PC-3 (cell line): ENCODE results near the gene INCA1. TPM values are rescaled to one million over a fixed set of nuclear protein-coding genes. Genes with fewer than 3 reads are reported as not detected.

Experiments
- ATAC-seq: fragments of 200-7000 bp; cut with Tn5 transposase; 2 replicates; pipeline ENCODE4 v1.9.1; 2020; ENCODE audit warnings: mild to moderate bottlenecking, moderate library complexity
- BruUV-seq: library from RNA; stranded (reverse); fragments of 400-500 nt; replicated peaks from 2 replicates; lab custom pipeline; 2021; lab: Mats Ljungman, UMichigan
- CTCF ChIA-PET: fragments of 300-600 bp; sonication (Branson Sonifier 250); formaldehyde crosslinking; loops from one replicate; lab custom pipeline; 2022; ENCODE audit warnings: antibody characterized with exemption; lab: Charles Lee
- POLR2A ChIA-PET: fragments of 300-600 bp; sonication (Branson Sonifier 250); formaldehyde crosslinking; loops from one replicate; lab custom pipeline; 2022; ENCODE audit warnings: antibody characterized with exemption; ENCODE audit not compliant: unreplicated experiment; lab: Charles Lee
- DNase-seq: peaks from one replicate; pipeline ENCODE4 v3.0.0-alpha.2; 2015
- H2AFZ ChIP-seq: fragments of 300-600 bp; sonication (generic); 2 replicates; pipeline ENCODE4 v1.6.0; 2016; ENCODE audit warnings: antibody characterized with exemption, low read length
- H3F3A ChIP-seq: fragments of 300-600 bp; sonication (generic); one replicate; pipeline ENCODE4 v1.6.0; 2017; ENCODE audit warnings: antibody characterized with exemption, low read length, control low read depth, mild to moderate bottlenecking; ENCODE audit not compliant: unreplicated experiment
- H3K27ac ChIP-seq: fragments of 300-600 bp; sonication (generic); 2 replicates; pipeline ENCODE4 v1.5.1; 2016; ENCODE audit warnings: mild to moderate bottlenecking, low read length
- H3K27me3 ChIP-seq: fragments of 300-600 bp; sonication (generic); 2 replicates; pipeline ENCODE4 v1.6.1; 2016; ENCODE audit warnings: low read length, mixed read lengths
- H3K36me3 ChIP-seq: fragments of 300-600 bp; sonication (generic); 2 replicates; pipeline ENCODE4 v1.6.1; 2016; ENCODE audit warnings: low read depth, mixed run types, low read length, mixed read lengths
- H3K4me1 ChIP-seq: fragments of 300-600 bp; sonication (generic); 2 replicates; pipeline ENCODE4 v1.5.1; 2016; ENCODE audit warnings: low read length; ENCODE audit not compliant: insufficient read depth
- H3K4me2 ChIP-seq: fragments of 300-600 bp; sonication (generic); 2 replicates; pipeline ENCODE4 v1.6.0; 2016; ENCODE audit warnings: low read length
- H3K4me3 ChIP-seq: fragments of 300-600 bp; sonication (generic); 2 replicates; pipeline ENCODE4 v1.5.1; 2016; ENCODE audit warnings: mild to moderate bottlenecking, low read length, mixed read lengths
- H3K79me2 ChIP-seq: fragments of 300-600 bp; sonication (generic); 2 replicates; pipeline ENCODE4 v1.6.1; 2017; ENCODE audit warnings: low read length, mixed read lengths
- H3K9ac ChIP-seq: fragments of 300-600 bp; sonication (generic); 2 replicates; pipeline ENCODE4 v1.6.0; 2016; ENCODE audit warnings: mild to moderate bottlenecking, low read length
- H3K9me2 ChIP-seq: fragments of 300-600 bp; sonication (generic); replicated peaks from 2 replicates; pipeline ENCODE4 v1.6.1; 2016; ENCODE audit warnings: mixed run types, low read length, mixed read lengths
- H3K9me3 ChIP-seq: fragments of 300-600 bp; sonication (generic); 2 replicates; pipeline ENCODE4 v1.6.1; 2016; ENCODE audit warnings: low read length, mixed read lengths
- H4K20me1 ChIP-seq: fragments of 300-600 bp; sonication (generic); 2 replicates; pipeline ENCODE4 v1.6.1; 2016; ENCODE audit warnings: low read length, mixed read lengths
- CTCF ChIP-seq: fragments of 300-600 bp; sonication (generic); conservative IDR thresholded peaks from 2 replicates; pipeline ENCODE4 v1.5.1; 2017; ENCODE audit warnings: antibody characterized with exemption, low read depth, mild to moderate bottlenecking, low read length
- EZH2 ChIP-seq: fragments of 300-600 bp; sonication (generic); IDR thresholded peaks from one replicate; pipeline ENCODE4 v1.6.1; 2017; ENCODE audit warnings: antibody characterized with exemption, mild to moderate bottlenecking, low read length; ENCODE audit not compliant: unreplicated experiment
- EZH2phosphoT487 ChIP-seq: fragments of 300-600 bp; sonication (generic); IDR thresholded peaks from 2 replicates; pipeline ENCODE4 v1.6.1; 2018; ENCODE audit warnings: mild to moderate bottlenecking, antibody characterized with exemption, low read length, borderline replicate concordance
- intact Hi-C: fragments of 100-400 bp; cut with micrococcal nuclease; formaldehyde crosslinking; loops from 2 replicates; pipeline ENCODE4 v1.9.0; 2023
- total RNA-seq: library from RNA; depleted of rRNA; stranded (reverse); fragments of >200 nt; gene quantifications from 2 replicates; pipeline ENCODE4 v1.2.3, GENCODE V29; 2014

INCA1 gene
- total RNA-seq, 1 experiment from 2014 or later = not detected

- ATAC-seq (no peak), DNase-seq (no peak)
- BruUV-seq = no TSS peak
- Histone ChIP-seq H3K9ac (no peak overlapping the region), H3K27ac (no peak overlapping the region), H3K36me3 (no peaks in the 10 kb centered on the region; the same call in 1 of the 2 replicates), H3K4me3 (no peak overlapping the region), H3K4me1 (peaks cover 14% of the 10 kb centered on the region), H3K27me3 (no peaks in the 10 kb centered on the region), H3K79me2 (peaks cover 8% of the 10 kb centered on the region; the same call in 1 of the 2 replicates), H2AFZ (no peak overlapping the region), H4K20me1 (no peaks in the 10 kb centered on the region), H3K9me2 (no peaks in the 10 kb centered on the region), H3K9me3 (no peaks in the 10 kb centered on the region), H3F3A (no peaks in the 10 kb centered on the region), H3K4me2 (no peak overlapping the region)
- POLR2A ChIA-PET = no interaction called here
- CTCF ChIA-PET = no interaction called here
- intact Hi-C loops = no loop called here
- TF ChIP-seq CTCF (no peak), EZH2 (no peak), EZH2phosphoT487 (no peak)
Observed at GRCh38 chr17:4971826-4972225, 25.5 kb downstream of the INCA1 start.

GRCh38 chr17:4970273-4970672, 27.0 kb downstream of the INCA1 start:
- intact Hi-C loops = no loop called here
- BruUV-seq = no TSS peak
- H4K20me1 ChIP-seq = no peaks in the 10 kb centered on the region
- no peak overlapping the region for H3K27ac ChIP-seq
- no peaks in the 10 kb centered on the region for H3K9me2 ChIP-seq
- DNase-seq (no peak), ATAC-seq (no peak)
- no peak overlapping the region for H3K4me2 ChIP-seq
- H3K36me3 ChIP-seq = no peaks in the 10 kb centered on the region; the same call in 1 of the 2 replicates
- H3K4me1 ChIP-seq = peaks cover 23% of the 10 kb centered on the region
- H3K79me2 ChIP-seq = peaks cover 12% of the 10 kb centered on the region; the same call in 1 of the 2 replicates
- H3K27me3 ChIP-seq = no peaks in the 10 kb centered on the region
- H3K9ac ChIP-seq = no peak overlapping the region
- H3K4me3 ChIP-seq = no peak overlapping the region
- TF ChIP-seq EZH2 (no peak), EZH2phosphoT487 (no peak), CTCF (no peak)
- H3K9me3 ChIP-seq = no peaks in the 10 kb centered on the region
- CTCF ChIA-PET = no interaction called here
- H2AFZ ChIP-seq = no peak overlapping the region
- H3F3A ChIP-seq = no peaks in the 10 kb centered on the region
- POLR2A ChIA-PET = no interaction called here

GRCh38 chr17:4969551-4970173, 27.7 kb downstream of the INCA1 start:
- ChIA-PET POLR2A (interaction anchor here (0.5 kb wide), 1 partner anchor 20 kb away, joined by 4 read pairs; no protein-coding TSS in a partner anchor), CTCF (no interaction called here)
- ATAC-seq (no peak), DNase-seq (no peak)
- peaks cover 12% of the 10 kb centered on the region; the same call in 1 of the 2 replicates for H3K79me2 ChIP-seq
- H3F3A ChIP-seq = no peaks in the 10 kb centered on the region
- no peak overlapping the region for H2AFZ ChIP-seq
- H3K36me3 ChIP-seq = no peaks in the 10 kb centered on the region; the same call in 1 of the 2 replicates
- no peaks in the 10 kb centered on the region for H3K9me2 ChIP-seq
- H3K27ac ChIP-seq = no peak overlapping the region
- H3K4me1 ChIP-seq = peaks cover 23% of the 10 kb centered on the region
- no peaks in the 10 kb centered on the region for H3K27me3 ChIP-seq
- BruUV-seq = no TSS peak
- intact Hi-C loops = no loop called here
- H3K4me2 ChIP-seq = no peak overlapping the region
- no peaks in the 10 kb centered on the region for H3K9me3 ChIP-seq
- H3K4me3 ChIP-seq = no peak overlapping the region
- no peak overlapping the region for H3K9ac ChIP-seq
- no peaks in the 10 kb centered on the region for H4K20me1 ChIP-seq
- TF ChIP-seq CTCF = no peak
- no peak for TF ChIP-seq EZH2phosphoT487
- no peak for TF ChIP-seq EZH2
